ENCODE data around the gene CRISPLD2.

Gene CRISPLD2

DNA sequence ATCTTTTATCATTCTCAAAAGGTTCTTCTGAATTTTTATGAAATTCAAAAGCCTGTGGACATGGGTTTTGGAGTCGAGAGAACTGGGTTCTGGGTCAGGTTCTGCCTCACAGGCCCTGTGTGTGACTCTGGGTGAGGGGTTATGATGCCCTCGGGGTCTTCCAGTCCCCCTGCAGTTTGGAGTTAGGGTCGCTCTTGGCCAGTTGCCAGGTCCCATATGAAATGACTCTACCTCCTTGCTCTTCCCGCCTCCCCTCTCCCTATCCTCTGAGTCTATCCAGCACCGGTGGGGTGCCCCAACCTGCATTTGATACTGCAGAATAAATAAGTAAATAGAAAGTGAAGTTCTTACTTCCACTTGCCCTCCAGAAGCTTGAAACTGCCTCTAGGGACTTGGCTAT lies 137.4 kb downstream of the CRISPLD2 start:
- no peak for DNase-seq (ENCODE audit: extremely low read depth, low read depth)
- TF ChIP-seq CTCF (IDR thresholded peaks at IDR 0.05; ENCODE audit: low read depth, low read length, missing control alignments): no peak

DNA sequence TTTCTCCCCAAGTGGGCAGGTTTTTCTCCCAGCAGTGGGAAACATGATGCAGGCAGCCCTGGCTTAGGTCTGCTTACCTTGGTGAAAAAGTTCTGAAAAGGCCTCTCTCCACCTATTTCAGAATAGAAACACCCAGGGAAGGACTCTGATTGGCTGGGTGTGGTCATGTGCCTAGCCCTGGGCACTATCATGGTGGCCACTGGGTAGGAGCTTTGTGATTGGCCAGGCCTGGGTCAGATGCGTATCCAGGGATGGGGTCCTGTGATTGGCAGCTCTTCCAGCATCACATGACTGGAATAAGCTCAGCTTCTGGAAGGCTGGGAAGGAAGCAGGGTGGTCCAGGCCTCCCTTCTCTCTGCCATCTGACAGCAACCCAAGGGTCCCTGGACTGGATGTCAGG lies 138.0 kb downstream of the CRISPLD2 start:
- no peak overlapping the region for H3K4me3 ChIP-seq (replicated peaks; ENCODE audit: low read depth, low read length)
- TF ChIP-seq CTCF (IDR thresholded peaks at IDR 0.05; ENCODE audit: low read depth, low read length, missing control alignments): no peak
- no peak for DNase-seq (ENCODE audit: extremely low read depth, low read depth)

More for the DNA sequence above, 137.4 kb downstream of the CRISPLD2 start:
- no peak overlapping the region for H3K4me3 ChIP-seq (replicated peaks; ENCODE audit: low read depth, low read length)
